A549 (cell line): ENCODE measurements around the gene TNFSF15. TPM values are rescaled to one million over a fixed set of nuclear protein-coding genes. Genes with fewer than 3 reads are reported as not detected.

ENCODE experiments used
- ATAC-seq, 2 experiments: fragments of 200-7000 bp in 1 of 2; fragments of >200 bp in 1 of 2; cut with Nextera tagmentation in 1 of 2; cut with Tn5 transposase in 1 of 2; 3 replicates each; pipeline versions ENCODE4 v1.8.0 to v1.9.1; 2018 to 2020; ENCODE audit warnings: mild to moderate bottlenecking in 1 of 2, moderate library complexity in 1 of 2
- CTCF ChIA-PET: fragments of 300-600 bp; sonication (Branson Sonifier 250); formaldehyde crosslinking; extraction: SDS; loops from one replicate; lab custom pipeline; 2021; ENCODE audit warnings: antibody characterized with exemption, inconsistent platforms; lab: Yijun Ruan, JAX
- POLR2A ChIA-PET: fragments of 350-600 bp; formaldehyde crosslinking; extraction: SDS; loops from one replicate; lab custom pipeline; 2021; ENCODE audit warnings: antibody characterized with exemption, inconsistent platforms; lab: Yijun Ruan, JAX
- DNase-seq, 2 experiments: peaks; one replicate each; pipeline versions ENCODE4 v3.0.0 to v3.0.0-alpha.2; 2011 to 2016; ENCODE audit warnings: low read depth in 1 of 2, low spot score in 1 of 2
- FAIRE-seq: peaks from 2 replicates; lab custom pipeline; 2011; peaks lifted over from hg19 to GRCh38; lab: Jason Lieb, UNC
- H3K27ac ChIP-seq, 2 experiments: fragments of >200 bp; sonication (Bioruptor Twin); formaldehyde crosslinking; 3 replicates each; pipeline ENCODE4 v1.5.1; 2016 to 2017
- H3K4me1 ChIP-seq: fragments of >200 bp; sonication (Bioruptor Twin); formaldehyde crosslinking; 3 replicates; pipeline ENCODE4 v1.6.1; 2016
- H3K4me2 ChIP-seq: fragments of >200 bp; sonication (Bioruptor Twin); formaldehyde crosslinking; 3 replicates; pipeline ENCODE4 v1.6.1; 2016
- H3K4me3 ChIP-seq: fragments of >200 bp; sonication (Bioruptor Twin); formaldehyde crosslinking; 3 replicates; pipeline ENCODE4 v1.5.1; 2016
- H3K9me3 ChIP-seq: fragments of >200 bp; sonication (Bioruptor Twin); formaldehyde crosslinking; 3 replicates; pipeline ENCODE4 v1.6.1; 2016
- ATOH8 ChIP-seq: fragments of 250-450 bp; sonication (Bioruptor Pico); IDR thresholded peaks from 2 replicates; pipeline ENCODE4 v1.5.0; 2020; ENCODE audit warnings: low read depth, mild to moderate bottlenecking, moderate library complexity
- BHLHE40 ChIP-seq: IDR thresholded peaks from 2 replicates; pipeline ENCODE4 v1.6.1; 2012; ENCODE audit warnings: low read depth, low read length, inconsistent platforms
- CBX8 ChIP-seq: fragments of 200-600 bp; sonication (generic); IDR thresholded peaks from 2 replicates; pipeline ENCODE4 v1.6.1; 2016
- CTCF ChIP-seq: fragments of >200 bp; sonication (Bioruptor Twin); formaldehyde crosslinking; IDR thresholded peaks from 3 replicates; pipeline ENCODE4 v1.5.1; 2016
- EHF ChIP-seq: fragments of 250-450 bp; sonication (Bioruptor Pico); IDR thresholded peaks from 2 replicates; pipeline ENCODE4 v1.5.0; 2020; ENCODE audit warnings: mild to moderate bottlenecking
- EHMT2 ChIP-seq: fragments of 200-600 bp; sonication (generic); IDR thresholded peaks from 2 replicates; pipeline ENCODE4 v1.6.1; 2016; ENCODE audit warnings: antibody characterized with exemption, low read depth, mild to moderate bottlenecking, moderate library complexity
- ELK1 ChIP-seq: fragments of 150-350 bp; IDR thresholded peaks from 2 replicates; pipeline ENCODE4 v1.6.1; 2014; ENCODE audit warnings: low read depth, mild to moderate bottlenecking, low read length
- EP300 ChIP-seq, 2 experiments: fragments of >200 bp; sonication (Bioruptor Twin); formaldehyde crosslinking; IDR thresholded peaks; 2 replicates in 1 of 2; 3 replicates in 1 of 2; pipeline ENCODE4 v1.6.1; 2016 to 2017
- HES2 ChIP-seq: fragments of >200 bp; sonication (Bioruptor Twin); formaldehyde crosslinking; IDR thresholded peaks from 2 replicates; pipeline ENCODE4 v1.6.1; 2016
- JUN ChIP-seq, 2 experiments: fragments of >200 bp; sonication (Bioruptor Twin); formaldehyde crosslinking; IDR thresholded peaks; 2 replicates in 1 of 2; 3 replicates in 1 of 2; pipeline ENCODE4 v1.6.1; 2016 to 2017
- KDM1A ChIP-seq: fragments of 200-600 bp; sonication (generic); IDR thresholded peaks from 2 replicates; pipeline ENCODE4 v1.6.1; 2016; ENCODE audit warnings: low read depth, mild to moderate bottlenecking
- MAZ ChIP-seq: fragments of 150-350 bp; IDR thresholded peaks from 2 replicates; pipeline ENCODE4 v1.6.1; 2014; ENCODE audit warnings: antibody characterized with exemption, low read depth, low read length, borderline replicate concordance
- NFE2L2 ChIP-seq: fragments of 150-350 bp; conservative IDR thresholded peaks from 2 replicates; pipeline ENCODE4 v1.6.1; 2014; ENCODE audit warnings: low read length
- POLR2A ChIP-seq: IDR thresholded peaks from 2 replicates; pipeline ENCODE4 v1.6.1; 2012; ENCODE audit warnings: mild to moderate bottlenecking, low read length
- POLR2AphosphoS2 ChIP-seq: conservative IDR thresholded peaks from 2 replicates; pipeline ENCODE4 v1.6.1; 2012; ENCODE audit warnings: low read length, improper control_type of control experiment, inconsistent platforms
- RCOR1 ChIP-seq: fragments of 150-350 bp; IDR thresholded peaks from 2 replicates; pipeline ENCODE4 v1.6.1; 2014; ENCODE audit warnings: antibody characterized with exemption, low read length, low read depth
- RFX5 ChIP-seq: fragments of 450-650 bp; IDR thresholded peaks from 2 replicates; pipeline ENCODE4 v1.7.1; 2014; ENCODE audit warnings: antibody characterized with exemption, mild to moderate bottlenecking, moderate library complexity
- SMC3 ChIP-seq: fragments of >200 bp; sonication (Bioruptor Twin); formaldehyde crosslinking; IDR thresholded peaks from 3 replicates; pipeline ENCODE4 v1.6.1; 2018; ENCODE audit warnings: inconsistent platforms
- ZC3H11A ChIP-seq: fragments of 450-650 bp; IDR thresholded peaks from 2 replicates; pipeline ENCODE4 v1.6.1; 2014; ENCODE audit warnings: antibody characterized with exemption, mild to moderate bottlenecking
- ZFP36 ChIP-seq: fragments of 450-650 bp; IDR thresholded peaks from 2 replicates; pipeline ENCODE4 v1.6.1; 2014; ENCODE audit warnings: borderline replicate concordance; ENCODE audit not compliant: partially characterized antibody
- ZSCAN20 ChIP-seq: fragments of 250-450 bp; sonication (Bioruptor Pico); IDR thresholded peaks from 2 replicates; pipeline ENCODE4 v1.8.0; 2022; ENCODE audit warnings: mild to moderate bottlenecking, moderate library complexity
- WGBS: methylation state at CpG from one replicate; pipeline ENCODE4 v1.1.6; 2017; ENCODE audit errors: missing lambda C conversion rate; 5-methylcytosine and 5-hydroxymethylcytosine counted together
- polyA plus RNA-seq, 4 experiments: library from polyadenylated mRNA; depleted of rRNA in 3 of 4; stranded (reverse); fragments of >200 nt; fragmentation: RNase III in 1 of 4; extraction: RNeasy Plus Mini Kit Qiagen cat#74134 plus additional on column Dnase treatment in 1 of 4; gene quantifications; 2 replicates in 3 of 4; 3 replicates in 1 of 4; pipeline ENCODE4 v1.2.3, GENCODE V29; 2011 to 2017
- TF ChIP-seq, protein P1 (sequence below): IDR thresholded peaks from 2 replicates; pipeline ENCODE4 v1.6.1; 2012; ENCODE audit warnings: low read depth, borderline replicate concordance
- TF ChIP-seq, protein P2 (sequence below): IDR thresholded peaks from 2 replicates; pipeline ENCODE4 v1.6.1; 2012

Gene TNFSF15
- polyA plus RNA-seq, 2 of the 4 experiments (the other 2 are of a cell fraction): 2.8 to 5.6 TPM

GRCh38 chr9:114790521-114790920, 15.3 kb downstream of the TNFSF15 start:
- ChIA-PET CTCF (interaction anchor here (1.2 to 1.5 kb wide), 2 partner anchors 12 to 16 kb away, joined by 3 to 4 read pairs; no protein-coding TSS in a partner anchor), POLR2A (no interaction called here)
- H3K4me2 ChIP-seq: no peak overlapping the region
- no peaks in the 10 kb centered on the region for H3K9me3 ChIP-seq
- H3K27ac ChIP-seq: no peak overlapping the region
- 65% methylated on average over 6 of the region's 6 CpGs for WGBS
- DNase-seq: no peak
- FAIRE-seq: no peak
- TF ChIP-seq EHMT2 (no peak), CTCF (no peak)
- TF ChIP-seq, protein P1, sequence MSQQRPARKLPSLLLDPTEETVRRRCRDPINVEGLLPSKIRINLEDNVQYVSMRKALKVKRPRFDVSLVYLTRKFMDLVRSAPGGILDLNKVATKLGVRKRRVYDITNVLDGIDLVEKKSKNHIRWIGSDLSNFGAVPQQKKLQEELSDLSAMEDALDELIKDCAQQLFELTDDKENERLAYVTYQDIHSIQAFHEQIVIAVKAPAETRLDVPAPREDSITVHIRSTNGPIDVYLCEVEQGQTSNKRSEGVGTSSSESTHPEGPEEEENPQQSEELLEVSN: no peak
- H3K4me1 ChIP-seq: peaks cover 5% of the 10 kb centered on the region; the same call in 2 of the 3 replicates
- no peak for ATAC-seq
- H3K4me3 ChIP-seq: no peak overlapping the region

DNA sequence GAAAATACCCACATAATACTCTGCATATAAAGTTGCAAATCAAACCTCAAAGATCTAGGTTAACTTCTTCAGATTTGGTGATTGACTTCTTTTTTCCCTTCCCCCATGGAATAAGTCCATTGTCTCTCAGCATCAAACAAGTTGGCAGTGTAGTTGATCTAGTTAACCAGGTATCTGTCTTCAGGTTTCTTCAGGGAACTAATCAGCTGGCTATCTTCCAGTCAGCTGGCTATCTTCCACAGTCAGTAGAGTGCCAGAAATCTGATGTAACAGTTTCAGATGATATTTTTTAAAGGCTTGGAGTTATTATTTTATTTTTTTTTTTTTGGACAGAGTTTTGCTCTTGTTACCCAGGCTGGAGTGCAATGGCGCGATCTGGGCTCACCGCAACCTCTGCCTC, 16.8 kb downstream of the TNFSF15 start:
- DNase-seq: no peak
- ATAC-seq: no peak
- Histone ChIP-seq H3K4me1 (peaks cover 5% of the 10 kb centered on the region; the same call in 2 of the 3 replicates), H3K4me2 (no peak overlapping the region), H3K9me3 (no peaks in the 10 kb centered on the region), H3K27ac (no peak overlapping the region), H3K4me3 (no peak overlapping the region)
- no peak for FAIRE-seq
- CTCF ChIA-PET: interaction anchor here (0.8 to 1.5 kb wide), 2 partner anchors 108 to 118 kb away, joined by 3 to 4 read pairs; no protein-coding TSS in a partner anchor
- no peak for TF ChIP-seq ZFP36
- TF ChIP-seq NFE2L2: no peak
- TF ChIP-seq JUN (IDR thresholded peaks at IDR 0.05): no peak
- TF ChIP-seq ELK1: no peak
- TF ChIP-seq MAZ: no peak
- TF ChIP-seq RFX5: no peak
- TF ChIP-seq SMC3: no peak
- TF ChIP-seq ATOH8: no peak
- TF ChIP-seq RCOR1: no peak
- no peak for TF ChIP-seq KDM1A
- TF ChIP-seq, protein P2, sequence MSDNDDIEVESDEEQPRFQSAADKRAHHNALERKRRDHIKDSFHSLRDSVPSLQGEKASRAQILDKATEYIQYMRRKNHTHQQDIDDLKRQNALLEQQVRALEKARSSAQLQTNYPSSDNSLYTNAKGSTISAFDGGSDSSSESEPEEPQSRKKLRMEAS: no peak
- no peak for TF ChIP-seq CBX8
- no peak for TF ChIP-seq POLR2A
- whole genome bisulfite sequencing: 95% methylated on average over 3 of the region's 3 CpGs
- POLR2A ChIA-PET: no interaction called here

DNA sequence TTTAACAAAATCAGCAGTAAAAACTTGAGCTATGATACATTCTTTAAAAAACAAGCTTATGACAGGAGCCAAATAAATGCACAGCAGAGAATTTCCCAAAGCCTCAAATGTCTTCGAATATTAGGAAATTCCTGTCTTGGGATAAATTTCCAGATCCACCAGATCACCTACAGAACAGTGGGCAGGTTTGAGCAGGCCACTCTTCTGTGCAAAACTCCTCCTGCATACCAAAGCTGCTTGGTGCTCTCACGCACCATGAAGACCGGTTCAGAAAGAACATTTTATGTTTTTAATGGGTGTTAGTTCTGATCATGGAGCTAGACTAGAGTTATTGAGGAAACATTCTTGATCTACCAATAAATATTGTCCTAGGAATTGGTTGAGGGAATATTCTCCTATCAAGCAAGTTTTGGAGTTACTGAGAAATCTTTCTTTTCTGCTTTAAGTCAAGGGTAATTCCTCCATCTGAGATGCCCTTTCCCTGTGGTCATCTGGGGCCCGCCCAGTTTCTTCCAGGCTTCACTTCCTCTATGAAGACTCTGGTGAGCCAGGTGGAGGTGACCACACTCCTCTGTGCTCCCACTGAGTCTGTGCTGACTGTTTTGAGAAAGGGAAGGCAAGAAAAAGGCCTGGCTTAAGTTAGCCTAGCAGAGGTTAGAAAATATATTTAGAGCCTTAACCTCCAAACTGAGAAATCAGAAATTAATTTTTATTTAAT, 17.9 kb downstream of the TNFSF15 start:
- ATAC-seq (no peak), DNase-seq (no peak), FAIRE-seq (no peak)
- Histone ChIP-seq H3K27ac (no peak overlapping the region), H3K9me3 (no peaks in the 10 kb centered on the region), H3K4me1 (peaks cover 5% of the 10 kb centered on the region; the same call in 2 of the 3 replicates), H3K4me3 (no peak overlapping the region), H3K4me2 (no peak overlapping the region)
- 80% methylated on average over 4 of the region's 4 CpGs for WGBS
- ChIA-PET POLR2A (no interaction called here), CTCF (interaction anchor here (1.3 to 1.7 kb wide), 3 partner anchors 11 to 119 kb away, joined by 3 to 4 read pairs (median 4); no protein-coding TSS in a partner anchor)
- no peak for TF ChIP-seq POLR2AphosphoS2
- TF ChIP-seq ELK1: no peak
- no peak for TF ChIP-seq MAZ
- TF ChIP-seq EHF (CRISPR knock-in tag): no peak
- TF ChIP-seq HES2: no peak
- TF ChIP-seq ZSCAN20 (CRISPR knock-in tag): no peak
- no peak for TF ChIP-seq EP300 (IDR thresholded peaks at IDR 0.05)
- TF ChIP-seq ZC3H11A: no peak
- TF ChIP-seq CBX8: no peak
- TF ChIP-seq KDM1A: no peak
- no peak for TF ChIP-seq BHLHE40
- TF ChIP-seq RFX5: no peak
- TF ChIP-seq NFE2L2: no peak
